Uterus (tissue), 2 donors: ENCODE results near the gene PDZD4.

Experiments used
- CTCF ChIP-seq, 4 experiments: fragments of 200-600 bp in 2 of 4; fragments of 450-650 bp in 2 of 4; sonication (generic) in 2 of 4; IDR thresholded peaks; one replicate each; pipeline ENCODE4 v1.5.1; 2016 to 2019; ENCODE audit warnings: antibody characterized with exemption in 4 of 4, mild to moderate bottlenecking in 2 of 4, moderate library complexity in 1 of 4
- POLR2A ChIP-seq, 2 donors: fragments of 450-650 bp; IDR thresholded peaks; one replicate each; pipeline ENCODE4 v1.6.1; 2016; ENCODE audit warnings: antibody characterized with exemption in 2 of 2, mild to moderate bottlenecking in 1 of 2, moderate library complexity in 1 of 2

GRCh38 chrX:153865685-153866084 lies 35.3 kb upstream of the PDZD4 start:
- TF ChIP-seq CTCF (IDR thresholded peaks at IDR 0.05), result no peak
- TF ChIP-seq POLR2A (IDR thresholded peaks at IDR 0.05), result no peak
